ENCODE data around the gene KIAA0232. TPM values are rescaled to one million over a fixed set of nuclear protein-coding genes. Genes with fewer than 3 reads are reported as not detected.

The KIAA0232 gene
- total and polyA plus RNA-seq, 9 of the 15 experiments (the other 6 are each of a cell fraction or from before 2014, with no cell fraction given): 3.5 to 17.4 (median 13.0) TPM

DNA sequence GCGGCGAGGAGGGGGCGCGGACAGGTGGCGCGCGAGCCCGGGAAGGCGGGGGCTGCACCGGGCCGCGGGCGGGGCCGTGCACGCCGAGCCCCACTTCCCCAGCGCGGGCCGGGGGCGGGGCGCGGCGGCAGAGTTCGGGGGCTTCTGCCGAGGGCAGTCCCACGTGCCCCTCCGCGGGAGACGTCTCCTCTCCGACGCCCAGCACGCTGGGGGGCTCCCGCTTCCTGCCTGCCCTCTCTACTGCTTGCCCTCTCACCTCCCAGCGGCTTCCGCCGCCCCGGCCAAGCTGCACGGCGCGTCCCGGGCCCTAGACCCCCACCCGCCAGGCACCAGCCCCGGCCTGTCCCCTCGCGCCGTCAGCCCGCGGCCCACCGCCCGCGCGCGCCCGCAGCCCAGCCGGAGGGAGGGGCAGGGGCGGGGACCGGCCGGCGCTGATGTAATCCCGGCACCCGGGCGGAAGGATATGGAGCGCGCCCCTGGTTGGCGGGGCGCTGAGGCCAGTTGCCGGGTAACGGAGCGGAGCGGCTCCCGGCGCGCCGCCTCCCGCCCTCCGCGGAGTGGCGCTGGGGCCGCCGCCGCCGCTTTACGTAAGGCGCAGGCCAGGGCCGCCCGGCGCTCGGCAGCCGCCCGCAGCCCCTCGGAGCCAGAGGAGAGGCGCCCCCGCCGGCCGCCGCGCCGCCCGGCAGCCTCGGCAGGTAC is at the start of gene KIAA0232 (continued):
- TF ChIP-seq, protein P1, sequence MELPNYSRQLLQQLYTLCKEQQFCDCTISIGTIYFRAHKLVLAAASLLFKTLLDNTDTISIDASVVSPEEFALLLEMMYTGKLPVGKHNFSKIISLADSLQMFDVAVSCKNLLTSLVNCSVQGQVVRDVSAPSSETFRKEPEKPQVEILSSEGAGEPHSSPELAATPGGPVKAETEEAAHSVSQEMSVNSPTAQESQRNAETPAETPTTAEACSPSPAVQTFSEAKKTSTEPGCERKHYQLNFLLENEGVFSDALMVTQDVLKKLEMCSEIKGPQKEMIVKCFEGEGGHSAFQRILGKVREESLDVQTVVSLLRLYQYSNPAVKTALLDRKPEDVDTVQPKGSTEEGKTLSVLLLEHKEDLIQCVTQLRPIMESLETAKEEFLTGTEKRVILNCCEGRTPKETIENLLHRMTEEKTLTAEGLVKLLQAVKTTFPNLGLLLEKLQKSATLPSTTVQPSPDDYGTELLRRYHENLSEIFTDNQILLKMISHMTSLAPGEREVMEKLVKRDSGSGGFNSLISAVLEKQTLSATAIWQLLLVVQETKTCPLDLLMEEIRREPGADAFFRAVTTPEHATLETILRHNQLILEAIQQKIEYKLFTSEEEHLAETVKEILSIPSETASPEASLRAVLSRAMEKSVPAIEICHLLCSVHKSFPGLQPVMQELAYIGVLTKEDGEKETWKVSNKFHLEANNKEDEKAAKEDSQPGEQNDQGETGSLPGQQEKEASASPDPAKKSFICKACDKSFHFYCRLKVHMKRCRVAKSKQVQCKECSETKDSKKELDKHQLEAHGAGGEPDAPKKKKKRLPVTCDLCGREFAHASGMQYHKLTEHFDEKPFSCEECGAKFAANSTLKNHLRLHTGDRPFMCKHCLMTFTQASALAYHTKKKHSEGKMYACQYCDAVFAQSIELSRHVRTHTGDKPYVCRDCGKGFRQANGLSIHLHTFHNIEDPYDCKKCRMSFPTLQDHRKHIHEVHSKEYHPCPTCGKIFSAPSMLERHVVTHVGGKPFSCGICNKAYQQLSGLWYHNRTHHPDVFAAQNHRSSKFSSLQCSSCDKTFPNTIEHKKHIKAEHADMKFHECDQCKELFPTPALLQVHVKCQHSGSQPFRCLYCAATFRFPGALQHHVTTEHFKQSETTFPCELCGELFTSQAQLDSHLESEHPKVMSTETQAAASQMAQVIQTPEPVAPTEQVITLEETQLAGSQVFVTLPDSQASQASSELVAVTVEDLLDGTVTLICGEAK (IDR thresholded peaks at IDR 0.05): no peak
- TF ChIP-seq, protein P1 (CRISPR knock-in tag; IDR thresholded peaks at IDR 0.05): no peak
- TF ChIP-seq SMC3 (conservative IDR thresholded peaks at IDR 0.05; ENCODE audit: insufficient read depth, low read depth, low read length) (0 out of 2 replicates have a peak, but pooled peaks have one; percentile 6), ZNF174 (CRISPR knock-in tag; IDR thresholded peaks at IDR 0.05) (no peak), EZH2 (IDR thresholded peaks at IDR 0.05; ENCODE audit: borderline replicate concordance, low read depth, low read length) (no peak), ZEB2 (IDR thresholded peaks at IDR 0.05) (no peak), CUX1 (CRISPR knock-in tag; IDR thresholded peaks at IDR 0.05) (no peak), U2AF2 (optimal IDR thresholded peaks at IDR 0.05; ENCODE audit: low read depth, low read length) (no peak), FOS (IDR thresholded peaks at IDR 0.05; ENCODE audit: extremely low read depth, insufficient read length) (no peak), CSDE1 (IDR thresholded peaks at IDR 0.05) (no peak)
- TF ChIP-seq, protein P2, sequence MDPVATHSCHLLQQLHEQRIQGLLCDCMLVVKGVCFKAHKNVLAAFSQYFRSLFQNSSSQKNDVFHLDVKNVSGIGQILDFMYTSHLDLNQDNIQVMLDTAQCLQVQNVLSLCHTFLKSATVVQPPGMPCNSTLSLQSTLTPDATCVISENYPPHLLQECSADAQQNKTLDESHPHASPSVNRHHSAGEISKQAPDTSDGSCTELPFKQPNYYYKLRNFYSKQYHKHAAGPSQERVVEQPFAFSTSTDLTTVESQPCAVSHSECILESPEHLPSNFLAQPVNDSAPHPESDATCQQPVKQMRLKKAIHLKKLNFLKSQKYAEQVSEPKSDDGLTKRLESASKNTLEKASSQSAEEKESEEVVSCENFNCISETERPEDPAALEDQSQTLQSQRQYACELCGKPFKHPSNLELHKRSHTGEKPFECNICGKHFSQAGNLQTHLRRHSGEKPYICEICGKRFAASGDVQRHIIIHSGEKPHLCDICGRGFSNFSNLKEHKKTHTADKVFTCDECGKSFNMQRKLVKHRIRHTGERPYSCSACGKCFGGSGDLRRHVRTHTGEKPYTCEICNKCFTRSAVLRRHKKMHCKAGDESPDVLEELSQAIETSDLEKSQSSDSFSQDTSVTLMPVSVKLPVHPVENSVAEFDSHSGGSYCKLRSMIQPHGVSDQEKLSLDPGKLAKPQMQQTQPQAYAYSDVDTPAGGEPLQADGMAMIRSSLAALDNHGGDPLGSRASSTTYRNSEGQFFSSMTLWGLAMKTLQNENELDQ (CRISPR knock-in tag; IDR thresholded peaks at IDR 0.05; ENCODE audit: borderline replicate concordance): no peak

Data from K562 (cell line).